ENCODE data around the gene PLCD1.

PLCD1 gene

GRCh38 chr3:38015485-38015884 is 14.0 kb downstream of the PLCD1 start:
- no peak overlapping the region for H3K9ac ChIP-seq (ENCODE audit: low read depth, low read length, poor library complexity)
- DNase-seq (ENCODE audit: low spot score): no peak
- H3K36me3 ChIP-seq (replicated peaks in 1 of 2; ENCODE audit: control insufficient read depth in 2 of 2, insufficient read depth in 2 of 2, low read length in 2 of 2): peaks cover 47 to 98% of the 10 kb centered on the region in 2 donors

GRCh38 chr3:38011111-38011510 is 18.3 kb downstream of the PLCD1 start:
- no peak overlapping the region for H2AK5ac ChIP-seq (ENCODE audit: low read depth, low read length)
- H3K9me3 ChIP-seq (replicated peaks in 1 of 2; ENCODE audit: control insufficient read depth in 2 of 2, insufficient read depth in 1 of 2, low read depth in 1 of 2, low read length in 2 of 2): peaks cover 2 to 5% of the 10 kb centered on the region in 2 donors
- H3K9ac ChIP-seq (ENCODE audit: low read depth, low read length, poor library complexity): peak overlapping the region; percentile 44
- H2BK15ac ChIP-seq (ENCODE audit: low read length): no peak overlapping the region
- peak overlapping the region; percentile 43 for H3K23ac ChIP-seq (ENCODE audit: low read depth, low read length, poor library complexity)
- no peak overlapping the region for H4K91ac ChIP-seq (ENCODE audit: low read depth, low read length, poor library complexity)
- H3K79me1 ChIP-seq (ENCODE audit: low read depth, low read length): no peaks in the 10 kb centered on the region
- H3K4me1 ChIP-seq (ENCODE audit: control insufficient read depth in 2 of 2, insufficient read depth in 1 of 2, low read depth in 1 of 2, low read length in 2 of 2): no peaks in the 10 kb centered on the region
- H3K18ac ChIP-seq (ENCODE audit: low read length): no peak overlapping the region
- no peak for DNase-seq (ENCODE audit: low spot score)
- H2BK12ac ChIP-seq (ENCODE audit: low read length): peak overlapping the region; percentile 58
- peak overlapping the region; percentile 18 for H2BK120ac ChIP-seq (ENCODE audit: low read depth, low read length)
- peaks cover 48 to 97% of the 10 kb centered on the region in 2 donors for H3K36me3 ChIP-seq (replicated peaks in 1 of 2; ENCODE audit: control insufficient read depth in 2 of 2, insufficient read depth in 2 of 2, low read length in 2 of 2)
- H3K4ac ChIP-seq (ENCODE audit: low read length): no peak overlapping the region
- WGBS, 2 donors (ENCODE audit: extremely low coverage in 2 of 2, insufficient read length in 2 of 2, insufficient replicate concordance in 1 of 2): no CpG with 5 or more reads among the region's 21 CpGs
- no peak overlapping the region for H3K14ac ChIP-seq (ENCODE audit: low read length)
- no peaks in the 10 kb centered on the region for H3K27me3 ChIP-seq (ENCODE audit: control insufficient read depth in 3 of 3, insufficient read depth in 3 of 3, low read depth in 1 of 3, low read length in 3 of 3)
- H2AFZ ChIP-seq (ENCODE audit: low read length): no peak overlapping the region
- H3K4me2 ChIP-seq (ENCODE audit: insufficient read depth, low read length, poor library complexity, severe bottlenecking): no peak overlapping the region
- H3K4me3 ChIP-seq (ENCODE audit: low read length in 2 of 2): no peak overlapping the region
- H2BK5ac ChIP-seq (ENCODE audit: low read length): no peak overlapping the region
- no peak overlapping the region for H3K27ac ChIP-seq (replicated peaks; ENCODE audit: low read length)
- no peak overlapping the region for H4K8ac ChIP-seq (ENCODE audit: low read depth, low read length)

More at GRCh38 chr3:38015485-38015884, 14.0 kb downstream of the PLCD1 start:
- Histone ChIP-seq H3K4me2 (ENCODE audit: insufficient read depth, low read length, poor library complexity, severe bottlenecking) (no peak overlapping the region), H2BK5ac (ENCODE audit: low read length) (no peak overlapping the region), H3K23ac (ENCODE audit: low read depth, low read length, poor library complexity) (peak overlapping the region; percentile 58), H3K27me3 (ENCODE audit: control insufficient read depth in 3 of 3, insufficient read depth in 3 of 3, low read depth in 1 of 3, low read length in 3 of 3) (no peaks in the 10 kb centered on the region), H3K79me1 (ENCODE audit: low read depth, low read length) (peaks cover 4% of the 10 kb centered on the region), H2BK12ac (ENCODE audit: low read length) (no peak overlapping the region), H3K27ac (replicated peaks; ENCODE audit: low read length) (no peak overlapping the region), H3K14ac (ENCODE audit: low read length) (no peak overlapping the region), H2BK15ac (ENCODE audit: low read length) (no peak overlapping the region), H4K8ac (ENCODE audit: low read depth, low read length) (no peak overlapping the region), H2BK120ac (ENCODE audit: low read depth, low read length) (no peak overlapping the region), H4K91ac (ENCODE audit: low read depth, low read length, poor library complexity) (no peak overlapping the region), H3K4me1 (ENCODE audit: control insufficient read depth in 2 of 2, insufficient read depth in 1 of 2, low read depth in 1 of 2, low read length in 2 of 2) (no peaks in the 10 kb centered on the region), H3K4ac (ENCODE audit: low read length) (no peak overlapping the region), H3K4me3 (ENCODE audit: low read length in 2 of 2) (no peak overlapping the region), H3K9me3 (replicated peaks in 1 of 2; ENCODE audit: control insufficient read depth in 2 of 2, insufficient read depth in 1 of 2, low read depth in 1 of 2, low read length in 2 of 2) (peaks cover 6 to 13% of the 10 kb centered on the region in 2 donors), H2AK5ac (ENCODE audit: low read depth, low read length) (no peak overlapping the region), H2AFZ (ENCODE audit: low read length) (no peak overlapping the region), H3K18ac (ENCODE audit: low read length) (no peak overlapping the region)
- WGBS, 2 donors (ENCODE audit: extremely low coverage in 2 of 2, insufficient read length in 2 of 2, insufficient replicate concordance in 1 of 2): no CpG with 5 or more reads among the region's 3 CpGs

GRCh38 chr3:38009807-38010591 is 19.4 kb downstream of the PLCD1 start:
- Histone ChIP-seq H3K14ac (ENCODE audit: low read length) (no peak overlapping the region), H2BK120ac (ENCODE audit: low read depth, low read length) (no peak overlapping the region), H3K9ac (ENCODE audit: low read depth, low read length, poor library complexity) (peak overlapping the region; percentile 44), H3K79me1 (ENCODE audit: low read depth, low read length) (no peaks in the 10 kb centered on the region), H2AFZ (ENCODE audit: low read length) (no peak overlapping the region), H3K4ac (ENCODE audit: low read length) (no peak overlapping the region), H3K9me3 (replicated peaks in 1 of 2; ENCODE audit: control insufficient read depth in 2 of 2, insufficient read depth in 1 of 2, low read depth in 1 of 2, low read length in 2 of 2) (no peaks in the 10 kb centered on the region), H3K18ac (ENCODE audit: low read length) (peak overlapping the region; percentile 8), H2BK5ac (ENCODE audit: low read length) (no peak overlapping the region), H4K8ac (ENCODE audit: low read depth, low read length) (no peak overlapping the region), H2BK15ac (ENCODE audit: low read length) (no peak overlapping the region), H2AK5ac (ENCODE audit: low read depth, low read length) (no peak overlapping the region), H3K4me2 (ENCODE audit: insufficient read depth, low read length, poor library complexity, severe bottlenecking) (no peak overlapping the region), H3K4me3 (ENCODE audit: low read length in 2 of 2) (no peak overlapping the region), H3K27me3 (ENCODE audit: control insufficient read depth in 3 of 3, insufficient read depth in 3 of 3, low read depth in 1 of 3, low read length in 3 of 3) (no peaks in the 10 kb centered on the region), H3K36me3 (replicated peaks in 1 of 2; ENCODE audit: control insufficient read depth in 2 of 2, insufficient read depth in 2 of 2, low read length in 2 of 2) (peaks cover 44 to 95% of the 10 kb centered on the region in 2 donors), H3K4me1 (ENCODE audit: control insufficient read depth in 2 of 2, insufficient read depth in 1 of 2, low read depth in 1 of 2, low read length in 2 of 2) (peaks cover 2 to 3% of the 10 kb centered on the region in 2 donors), H3K27ac (replicated peaks; ENCODE audit: low read length) (no peak overlapping the region), H3K23ac (ENCODE audit: low read depth, low read length, poor library complexity) (peak overlapping the region; percentile 73), H2BK12ac (ENCODE audit: low read length) (no peak overlapping the region), H4K91ac (ENCODE audit: low read depth, low read length, poor library complexity) (no peak overlapping the region)
- DNase-seq (ENCODE audit: low spot score): no peak
- WGBS, 2 donors (ENCODE audit: extremely low coverage in 2 of 2, insufficient read length in 2 of 2, insufficient replicate concordance in 1 of 2): no CpG with 5 or more reads among the region's 27 CpGs

- H3K27ac ChIP-seq (replicated peaks; ENCODE audit: low read length): no peak overlapping the region
- WGBS, 2 donors (ENCODE audit: extremely low coverage in 2 of 2, insufficient read length in 2 of 2, insufficient replicate concordance in 1 of 2): no CpG with 5 or more reads among the region's 16 CpGs
- H2BK12ac ChIP-seq (ENCODE audit: low read length): no peak overlapping the region
- no peak overlapping the region for H2BK120ac ChIP-seq (ENCODE audit: low read depth, low read length)
- H3K4me1 ChIP-seq (ENCODE audit: control insufficient read depth in 2 of 2, insufficient read depth in 1 of 2, low read depth in 1 of 2, low read length in 2 of 2): peaks cover 8% of the 10 kb centered on the region in 2 donors
- no peak overlapping the region for H4K91ac ChIP-seq (ENCODE audit: low read depth, low read length, poor library complexity)
- H3K9me3 ChIP-seq (replicated peaks in 1 of 2; ENCODE audit: control insufficient read depth in 2 of 2, insufficient read depth in 1 of 2, low read depth in 1 of 2, low read length in 2 of 2): no peaks in the 10 kb centered on the region
- no peaks in the 10 kb centered on the region for H3K79me1 ChIP-seq (ENCODE audit: low read depth, low read length)
- no peak overlapping the region for H3K14ac ChIP-seq (ENCODE audit: low read length)
- no peak overlapping the region for H3K4me3 ChIP-seq (ENCODE audit: low read length in 2 of 2)
- H3K18ac ChIP-seq (ENCODE audit: low read length): no peak overlapping the region
- no peak overlapping the region for H3K23ac ChIP-seq (ENCODE audit: low read depth, low read length, poor library complexity)
- no peaks in the 10 kb centered on the region for H3K27me3 ChIP-seq (ENCODE audit: control insufficient read depth in 3 of 3, insufficient read depth in 3 of 3, low read depth in 1 of 3, low read length in 3 of 3)
- H3K36me3 ChIP-seq (replicated peaks in 1 of 2; ENCODE audit: control insufficient read depth in 2 of 2, insufficient read depth in 2 of 2, low read length in 2 of 2): peaks cover 43 to 88% of the 10 kb centered on the region in 2 donors
- no peak overlapping the region for H3K4ac ChIP-seq (ENCODE audit: low read length)
- no peak overlapping the region for H2AK5ac ChIP-seq (ENCODE audit: low read depth, low read length)
- H4K8ac ChIP-seq (ENCODE audit: low read depth, low read length): no peak overlapping the region
- no peak for DNase-seq (ENCODE audit: low spot score)
- no peak overlapping the region for H3K9ac ChIP-seq (ENCODE audit: low read depth, low read length, poor library complexity)
- H2BK15ac ChIP-seq (ENCODE audit: low read length): no peak overlapping the region
- H3K4me2 ChIP-seq (ENCODE audit: insufficient read depth, low read length, poor library complexity, severe bottlenecking): no peak overlapping the region
- H2AFZ ChIP-seq (ENCODE audit: low read length): no peak overlapping the region
- no peak overlapping the region for H2BK5ac ChIP-seq (ENCODE audit: low read length)
Measured at GRCh38 chr3:38008971-38009580, 20.4 kb downstream of the PLCD1 start.
